Endothelial cell of umbilical vein (primary cell): ENCODE measurements around the gene CARD19. TPM values are rescaled to one million over a fixed set of nuclear protein-coding genes. Genes with fewer than 3 reads are reported as not detected.

ENCODE experiments used
- BruUV-seq: library from RNA; stranded (reverse); fragments of 400-500 nt; replicated peaks from 2 replicates; lab custom pipeline; 2021; lab: Mats Ljungman, UMichigan
- CTCF ChIA-PET: fragments of 300-600, 350-600 bp; sonication (Branson Sonifier 250); formaldehyde crosslinking; loops from one replicate; lab custom pipeline; 2021; ENCODE audit warnings: antibody characterized with exemption, inconsistent platforms; lab: Charles Lee
- POLR2A ChIA-PET: fragments of 300-600, 350-600 bp; sonication (Branson Sonifier 250); formaldehyde crosslinking; loops from one replicate; lab custom pipeline; 2021; ENCODE audit warnings: antibody characterized with exemption, inconsistent platforms; lab: Charles Lee
- DNase-seq: peaks from one replicate; pipeline ENCODE4 v3.0.0-alpha.2; 2011; ENCODE audit warnings: low read depth, low spot score
- FAIRE-seq: peaks from 2 replicates; lab custom pipeline; 2011; peaks lifted over from hg19 to GRCh38; lab: Jason Lieb, UNC
- H2AFZ ChIP-seq: 2 replicates; pipeline ENCODE4 v1.6.0; 2012; ENCODE audit warnings: low read depth, low read length, control low read depth, inconsistent platforms
- H3K27ac ChIP-seq: 2 replicates; pipeline ENCODE4 v1.5.1; 2011; ENCODE audit warnings: low read depth, mild to moderate bottlenecking, control low read depth, low read length, moderate library complexity; ENCODE audit not compliant: insufficient read depth
- H3K27me3 ChIP-seq, 2 experiments: 2 replicates each; pipeline versions ENCODE4 v1.6.0 to v1.6.1; 2011; ENCODE audit warnings: low read length in 2 of 2, mixed read lengths in 1 of 2; ENCODE audit not compliant: control insufficient read depth in 2 of 2, insufficient read depth in 2 of 2
- H3K36me3 ChIP-seq, 2 experiments: 2 replicates in 1 of 2; 3 replicates in 1 of 2; pipeline ENCODE4 v1.5.1; 2011; ENCODE audit warnings: low read length in 2 of 2, mild to moderate bottlenecking in 1 of 2, moderate library complexity in 1 of 2; ENCODE audit not compliant: control insufficient read depth in 2 of 2, insufficient read depth in 2 of 2; ENCODE audit errors: extremely low read depth in 1 of 2
- H3K4me1 ChIP-seq: 3 replicates; pipeline ENCODE4 v1.5.1; 2011; ENCODE audit warnings: mild to moderate bottlenecking, low read length; ENCODE audit not compliant: control insufficient read depth, insufficient read depth; ENCODE audit errors: extremely low read depth
- H3K4me2 ChIP-seq: 2 replicates; pipeline ENCODE4 v1.6.1; 2011; ENCODE audit warnings: low read length, control low read depth, mixed read lengths; ENCODE audit not compliant: insufficient read depth
- H3K4me3 ChIP-seq, 3 experiments: fragments of 200-600 bp in 1 of 3; sonication (generic), shearing (Covaris generic) in 1 of 3; replicated peaks in 1 of 3; 2 replicates each; pipeline ENCODE4 v1.5.1; 2011 to 2016; ENCODE audit warnings: control low read depth in 3 of 3, low read length in 3 of 3, mild to moderate bottlenecking in 2 of 3, inconsistent platforms in 1 of 3, low read depth in 1 of 3, moderate library complexity in 1 of 3; ENCODE audit not compliant: insufficient read depth in 1 of 3
- H3K79me2 ChIP-seq: 2 replicates; pipeline ENCODE4 v1.6.0; 2012; ENCODE audit warnings: low read length, inconsistent platforms; ENCODE audit not compliant: control insufficient read depth, insufficient read depth
- H3K9ac ChIP-seq: replicated peaks from 2 replicates; pipeline ENCODE3; 2011; ENCODE audit warnings: low read length, control low read depth; ENCODE audit not compliant: insufficient read depth; ENCODE audit errors: extremely low read depth
- H3K9me1 ChIP-seq: replicated peaks from 3 replicates; pipeline ENCODE4 v1.6.0; 2011; ENCODE audit warnings: mild to moderate bottlenecking, low read length; ENCODE audit not compliant: control insufficient read depth, insufficient read depth; ENCODE audit errors: extremely low read depth
- H3K9me3 ChIP-seq: replicated peaks from 2 replicates; pipeline ENCODE4 v1.5.1; 2012; ENCODE audit warnings: low read length, inconsistent platforms; ENCODE audit not compliant: control insufficient read depth, insufficient read depth
- H4K20me1 ChIP-seq: replicated peaks from 2 replicates; pipeline ENCODE3; 2011; ENCODE audit warnings: mild to moderate bottlenecking, low read length; ENCODE audit not compliant: control insufficient read depth, insufficient read depth; ENCODE audit errors: extremely low read depth
- CTCF ChIP-seq, 2 donors: IDR thresholded peaks; 1 replicate in 1 of 2; 2 replicates in 1 of 2; pipeline ENCODE4 v1.5.1; 2011; ENCODE audit warnings: low read length in 2 of 2, mild to moderate bottlenecking in 2 of 2, moderate library complexity in 2 of 2, control low read depth in 1 of 2, inconsistent platforms in 1 of 2, low read depth in 1 of 2; ENCODE audit not compliant: insufficient read depth in 1 of 2; ENCODE audit errors: extremely low read depth in 1 of 2
- EZH2 ChIP-seq: IDR thresholded peaks from 2 replicates; pipeline ENCODE4 v1.6.1; 2012; ENCODE audit warnings: borderline replicate concordance, low read depth, mild to moderate bottlenecking, moderate library complexity, low read length, inconsistent platforms; ENCODE audit not compliant: severe bottlenecking
- FOS ChIP-seq: IDR thresholded peaks from 2 replicates; pipeline ENCODE4 v1.6.1; 2011; ENCODE audit warnings: mild to moderate bottlenecking, low read length, moderate library complexity, borderline replicate concordance; ENCODE audit not compliant: insufficient read depth
- GATA2 ChIP-seq: IDR thresholded peaks from 2 replicates; pipeline ENCODE4 v1.7.0; 2011; ENCODE audit warnings: low read depth, mild to moderate bottlenecking, moderate library complexity, mixed read lengths, low read length; ENCODE audit not compliant: insufficient read length, insufficient read depth
- JUN ChIP-seq: IDR thresholded peaks from 2 replicates; pipeline ENCODE4 v1.6.1; 2011; ENCODE audit warnings: borderline replicate concordance, low read depth; ENCODE audit not compliant: insufficient read length, insufficient read depth
- MAX ChIP-seq: IDR thresholded peaks from 2 replicates; pipeline ENCODE4 v1.6.1; 2011; ENCODE audit not compliant: insufficient read depth, insufficient read length
- MYC ChIP-seq: IDR thresholded peaks from one replicate; pipeline ENCODE4 v1.6.1; 2011; ENCODE audit warnings: mild to moderate bottlenecking, low read depth, low read length
- POLR2A ChIP-seq: IDR thresholded peaks from 2 replicates; pipeline ENCODE4 v1.6.1; 2012; ENCODE audit warnings: low read depth, mild to moderate bottlenecking, control low read depth, low read length
- POLR2AphosphoS5 ChIP-seq: IDR thresholded peaks from 2 replicates; pipeline ENCODE4 v1.6.1; 2012; ENCODE audit warnings: low read depth, mild to moderate bottlenecking, control low read depth, low read length, moderate library complexity; ENCODE audit not compliant: insufficient read depth
- dilution Hi-C: fragments of 300-500 bp; cut with MboI; formaldehyde crosslinking; loops from one replicate; pipeline ENCODE4 v1.15.0; 2019; ENCODE audit warnings: low sequenced_read_pairs; ENCODE audit not compliant: extremely low pct_ligation_motif_present
- intact Hi-C: fragments of 100-400 bp; cut with micrococcal nuclease; formaldehyde crosslinking; loops from one replicate; pipeline ENCODE4 v1.10.0; 2022
- polyA plus RNA-seq, 4 experiments: library from polyadenylated mRNA; depleted of rRNA in 3 of 4; stranded (reverse) in 3 of 4; unstranded in 1 of 4; fragments of >200 nt; gene quantifications; 2 replicates each; pipeline versions ENCODE4 v1.2.1 to v1.2.3, GENCODE V29; 2011 to 2012; ENCODE audit warnings: missing spikeins in 1 of 4
- total RNA-seq: library from RNA; stranded (reverse); gene quantifications from 2 replicates; pipeline ENCODE4 v1.2.3, GENCODE V29; 2021

The CARD19 gene
- total and polyA plus RNA-seq, 2 donors (not counting 3 experiments of a cell fraction or from before 2014, with no cell fraction given): 45.7 to 148 TPM

- dilution Hi-C loops: no loop called here
- ChIA-PET POLR2A (interaction anchor here (0.5 kb wide), 1 partner anchor 137 kb away, joined by 4 read pairs; no protein-coding TSS in a partner anchor), CTCF (interaction anchor here (1.0 to 5.7 kb wide), 2 partner anchors 18 to 120 kb away, joined by 3 to 52 read pairs; no protein-coding TSS in a partner anchor)
- H3K79me2 ChIP-seq: peaks cover 8% of the 10 kb centered on the region
- H3K9me1 ChIP-seq: no peaks in the 10 kb centered on the region
- peaks cover 50% of the 10 kb centered on the region for H3K4me1 ChIP-seq
- peak overlapping the region; percentile 31 for H3K27ac ChIP-seq
- no peak overlapping the region for H3K9ac ChIP-seq
- H3K27me3 ChIP-seq: no peaks in the 10 kb centered on the region
- no peaks in the 10 kb centered on the region for H3K9me3 ChIP-seq
- DNase-seq (peak; percentile 50), FAIRE-seq (no peak)
- H4K20me1 ChIP-seq: no peaks in the 10 kb centered on the region
- BruUV-seq: no TSS peak
- TF ChIP-seq EZH2: no peak
- TF ChIP-seq JUN: no peak
- H3K36me3 ChIP-seq: peaks cover 0 to 11% of the 10 kb centered on the region in 2 experiments
- H3K4me3 ChIP-seq: no peak overlapping the region
- H3K4me2 ChIP-seq: no peak overlapping the region
- peak overlapping the region; percentile 30 for H2AFZ ChIP-seq
- intact Hi-C loops: no loop called here
These were observed 30.9 kb downstream of the CARD19 start for GRCh38 chr9:93126825-93127368.

- H3K27me3 ChIP-seq: no peaks in the 10 kb centered on the region
- no peak for DNase-seq
- dilution Hi-C loops (no loop called here), intact Hi-C loops (no loop called here)
- H3K9me1 ChIP-seq: no peaks in the 10 kb centered on the region
- H2AFZ ChIP-seq: no peak overlapping the region
- no TSS peak for BruUV-seq
- no peak for FAIRE-seq
- ChIA-PET CTCF (interaction anchor here (1.0 to 5.7 kb wide), 2 partner anchors 18 to 121 kb away, joined by 3 to 52 read pairs; no protein-coding TSS in a partner anchor), POLR2A (no interaction called here)
- H3K27ac ChIP-seq: peak overlapping the region; percentile 31
- no peaks in the 10 kb centered on the region for H4K20me1 ChIP-seq
- peaks cover 13% of the 10 kb centered on the region for H3K79me2 ChIP-seq
- peaks cover 0 to 11% of the 10 kb centered on the region in 2 experiments for H3K36me3 ChIP-seq
- no peak overlapping the region for H3K9ac ChIP-seq
- TF ChIP-seq POLR2AphosphoS5 (no peak), GATA2 (no peak), FOS (no peak), CTCF (IDR thresholded peaks at IDR 0.05; ENCODE audit: extremely low read depth in 1 of 2, insufficient read depth in 1 of 2, low read depth in 1 of 2, low read length in 2 of 2) (no peak), MYC (no peak), POLR2A (no peak), MAX (no peak), EZH2 (no peak), JUN (no peak)
- H3K9me3 ChIP-seq: no peaks in the 10 kb centered on the region
- H3K4me1 ChIP-seq: peaks cover 55% of the 10 kb centered on the region
- H3K4me3 ChIP-seq: no peak overlapping the region
- H3K4me2 ChIP-seq: no peak overlapping the region
These were observed 31.4 kb downstream of the CARD19 start for GRCh38 chr9:93127395-93127911.
